SH-SY5Y (cell line): ENCODE results near the gene TC2N.

Experiments
- GATA2 ChIP-seq: IDR thresholded peaks from 2 replicates; pipeline ENCODE4 v1.6.1; 2011; ENCODE audit warnings: mild to moderate bottlenecking, low read depth, low read length
- GATA3 ChIP-seq: IDR thresholded peaks from 2 replicates; pipeline ENCODE4 v1.6.1; 2011; ENCODE audit warnings: low read depth, mild to moderate bottlenecking, low read length, moderate library complexity

- TF ChIP-seq GATA2: no peak
- no peak for TF ChIP-seq GATA3
Measured at GRCh38 chr14:91731986-91732385, 135.3 kb downstream of the TC2N start, which contains the start of gene CATSPERB.
